K562 (cell line): ENCODE results near the gene SMARCB1. TPM values are rescaled to one million over a fixed set of nuclear protein-coding genes. Genes with fewer than 3 reads are reported as not detected.

ENCODE experiments used
- ATAC-seq: fragments of 200-7000 bp; cut with Tn5 transposase; 3 replicates; pipeline ENCODE4 v1.9.1; 2020; ENCODE audit warnings: moderate library complexity
- BruUV-seq: library from RNA; stranded (reverse); fragments of 400-500 nt; replicated peaks from 2 replicates; lab custom pipeline; 2021; lab: Mats Ljungman, UMichigan
- CTCF ChIA-PET: fragments of 300-600 bp; formaldehyde crosslinking; extraction: SDS; loops from one replicate; lab custom pipeline; 2021; ENCODE audit warnings: low intra/inter-chr PET ratio; lab: Yijun Ruan, JAX
- POLR2A ChIA-PET: fragments of 300-600, 350-650 bp; sonication (Branson Sonifier 250); formaldehyde crosslinking; extraction: SDS; loops from one replicate; lab custom pipeline; 2021; ENCODE audit warnings: antibody characterized with exemption, inconsistent platforms; lab: Yijun Ruan, JAX
- DNase-seq, 4 experiments: peaks; one replicate each; pipeline versions ENCODE4 v3.0.0 to v3.0.0-alpha.2; 2011 to 2018; ENCODE audit warnings: low spot score in 3 of 4, mixed read lengths in 3 of 4; ENCODE audit errors: extremely low read depth in 1 of 4
- FAIRE-seq: peaks from 2 replicates; lab custom pipeline; 2011; peaks lifted over from hg19 to GRCh38; lab: Jason Lieb, UNC
- H2AFZ ChIP-seq: 2 replicates; pipeline ENCODE4 v1.6.0; 2011; ENCODE audit warnings: low read depth, low read length, control low read depth, inconsistent platforms
- H3K27ac ChIP-seq: fragments of 200-600 bp; 3 replicates; pipeline ENCODE4 v1.8.0; 2011; ENCODE audit warnings: low read depth, mild to moderate bottlenecking, control low read depth, inconsistent platforms, low read length, moderate library complexity, mixed read lengths; ENCODE audit errors: extremely low read depth
- H3K27me3 ChIP-seq, 2 experiments: fragments of 300-600 bp in 1 of 2; 2 replicates in 1 of 2; 3 replicates in 1 of 2; pipeline versions ENCODE4 v1.6.0 to v1.8.0; 2011; ENCODE audit warnings: inconsistent platforms in 2 of 2, low read length in 2 of 2, mild to moderate bottlenecking in 1 of 2, mixed read lengths in 1 of 2, moderate library complexity in 1 of 2; ENCODE audit not compliant: control insufficient read depth in 2 of 2, insufficient read depth in 2 of 2
- H3K36me3 ChIP-seq: fragments of 300-600 bp; 3 replicates; pipeline ENCODE4 v1.8.0; 2011; ENCODE audit warnings: mild to moderate bottlenecking, low read length, inconsistent platforms; ENCODE audit not compliant: control insufficient read depth, insufficient read depth
- H3K4me1 ChIP-seq, 2 experiments: fragments of 200-600 bp in 1 of 2; replicated peaks in 1 of 2; 2 replicates in 1 of 2; 3 replicates in 1 of 2; pipeline versions ENCODE4 v1.5.1 to v1.8.0; 2011; ENCODE audit warnings: inconsistent platforms in 2 of 2, low read length in 2 of 2, mild to moderate bottlenecking in 1 of 2, mixed read lengths in 1 of 2, moderate library complexity in 1 of 2; ENCODE audit not compliant: control insufficient read depth in 2 of 2, insufficient read depth in 2 of 2
- H3K4me2 ChIP-seq: 2 replicates; pipeline ENCODE4 v1.6.1; 2011; ENCODE audit warnings: low read length, control low read depth, inconsistent platforms, mixed read lengths; ENCODE audit not compliant: insufficient read depth
- H3K4me3 ChIP-seq: fragments of 200-600 bp; sonication (generic), shearing (Covaris generic); 2 replicates; pipeline ENCODE4 v1.5.1; 2016; ENCODE audit warnings: control low read depth, inconsistent platforms
- H3K79me2 ChIP-seq: fragments of 200-600 bp; 3 replicates; pipeline ENCODE4 v1.8.0; 2011; ENCODE audit warnings: low read length, inconsistent platforms; ENCODE audit not compliant: control insufficient read depth, insufficient read depth
- H3K9ac ChIP-seq, 2 experiments: 2 replicates each; pipeline versions ENCODE4 v1.6.0 to v1.6.1; 2011; ENCODE audit warnings: low read depth in 2 of 2, low read length in 2 of 2, control low read depth in 1 of 2, inconsistent platforms in 1 of 2, mild to moderate bottlenecking in 1 of 2, mixed read lengths in 1 of 2; ENCODE audit not compliant: insufficient read depth in 1 of 2
- H3K9me1 ChIP-seq: one replicate; pipeline ENCODE4 v1.6.0; 2011; ENCODE audit warnings: inconsistent platforms, mild to moderate bottlenecking, low read length, moderate library complexity; ENCODE audit not compliant: control insufficient read depth, insufficient read depth
- H3K9me3 ChIP-seq: replicated peaks from 2 replicates; pipeline ENCODE4 v1.5.1; 2011; ENCODE audit warnings: low read depth, low read length, inconsistent platforms; ENCODE audit not compliant: control insufficient read depth, insufficient read depth
- H4K20me1 ChIP-seq: replicated peaks from 2 replicates; pipeline ENCODE4 v1.6.1; 2011; ENCODE audit warnings: low read length, inconsistent platforms, mixed read lengths; ENCODE audit not compliant: control insufficient read depth, insufficient read depth
- ESRRA ChIP-seq: fragments of 450-650 bp; IDR thresholded peaks from 2 replicates; pipeline ENCODE4 v1.6.1; 2014; ENCODE audit warnings: low read depth, mild to moderate bottlenecking, moderate library complexity, borderline replicate concordance
- GATAD2B ChIP-seq: fragments of 450-650 bp; IDR thresholded peaks from 2 replicates; pipeline ENCODE4 v1.6.1; 2017; ENCODE audit warnings: mild to moderate bottlenecking, borderline replicate concordance
- LCOR ChIP-seq: sonication (generic); formaldehyde crosslinking; IDR thresholded peaks from 2 replicates; pipeline ENCODE4 v1.8.0; 2022; ENCODE audit warnings: mild to moderate bottlenecking, missing genetic modification reagents
- ZNF507 ChIP-seq: conservative IDR thresholded peaks from 2 replicates; pipeline ENCODE4 v1.6.1; 2017; ENCODE audit warnings: missing genetic modification characterization, missing compliant biosample characterization
- WGBS: fragments of 100-300 bp; shearing (Covaris generic); methylation state at CpG from one replicate; pipeline ENCODE4 v1.1.6; 2016; ENCODE audit warnings: low coverage, mixed read lengths; ENCODE audit not compliant: insufficient coverage; ENCODE audit errors: missing lambda C conversion rate; 5-methylcytosine and 5-hydroxymethylcytosine counted together
- in situ Hi-C: fragments of 300-500 bp; cut with MboI; formaldehyde crosslinking; loops from 4 replicates; pipeline ENCODE4 v1.15.0; 2018; ENCODE audit warnings: inconsistent platforms, mixed read lengths
- intact Hi-C: fragments of 100-400 bp; cut with micrococcal nuclease; formaldehyde crosslinking; loops from 2 replicates; pipeline ENCODE4 v1.14.2; 2022
- polyA plus RNA-seq, 8 experiments: library from polyadenylated mRNA; depleted of rRNA in 4 of 8; stranded (reverse) in 5 of 8; unstranded in 3 of 8; fragments of >200 nt; fragmentation: Nextera tagmentation in 2 of 8; fragmentation: Illumina TruSeq in 1 of 8; extraction: Ambion mirVana in 2 of 8; extraction: Trizol in 1 of 8; gene quantifications; 2 replicates each; pipeline versions ENCODE4 v1.2.1 to v1.2.3, GENCODE V29; 2011 to 2014; ENCODE audit warnings: inconsistent platforms in 1 of 8, missing spikeins in 1 of 8
- total RNA-seq, 7 experiments: library from RNA; depleted of rRNA in 6 of 7; stranded (reverse); fragments of >200 nt in 6 of 7; fragmentation: Illumina TruSeq in 2 of 7; extraction: Trizol in 2 of 7; gene quantifications; 2 replicates each; pipeline versions ENCODE4 v1.2.1 to v1.2.3, GENCODE V29; 2011 to 2021; ENCODE audit warnings: low replicate concordance in 1 of 7
- TF ChIP-seq, protein P1 (sequence below): fragments of 250-450 bp; sonication (Bioruptor Pico); IDR thresholded peaks from 2 replicates; pipeline ENCODE4 v1.5.0; 2022; ENCODE audit warnings: mild to moderate bottlenecking

SMARCB1 gene
- total and polyA plus RNA-seq, 9 of the 15 experiments (the other 6 are each of a cell fraction or from before 2014, with no cell fraction given) = 1.2 to 113 (median 65.4) TPM

GRCh38 chr22:23831261-23831660 is 44.5 kb downstream of the SMARCB1 start:
- no peak for TF ChIP-seq GATAD2B
- no peak for TF ChIP-seq ESRRA
- no peak for TF ChIP-seq LCOR (CRISPR knock-in tag)
- TF ChIP-seq ZNF507 (tag) = no peak
- TF ChIP-seq, protein P1, sequence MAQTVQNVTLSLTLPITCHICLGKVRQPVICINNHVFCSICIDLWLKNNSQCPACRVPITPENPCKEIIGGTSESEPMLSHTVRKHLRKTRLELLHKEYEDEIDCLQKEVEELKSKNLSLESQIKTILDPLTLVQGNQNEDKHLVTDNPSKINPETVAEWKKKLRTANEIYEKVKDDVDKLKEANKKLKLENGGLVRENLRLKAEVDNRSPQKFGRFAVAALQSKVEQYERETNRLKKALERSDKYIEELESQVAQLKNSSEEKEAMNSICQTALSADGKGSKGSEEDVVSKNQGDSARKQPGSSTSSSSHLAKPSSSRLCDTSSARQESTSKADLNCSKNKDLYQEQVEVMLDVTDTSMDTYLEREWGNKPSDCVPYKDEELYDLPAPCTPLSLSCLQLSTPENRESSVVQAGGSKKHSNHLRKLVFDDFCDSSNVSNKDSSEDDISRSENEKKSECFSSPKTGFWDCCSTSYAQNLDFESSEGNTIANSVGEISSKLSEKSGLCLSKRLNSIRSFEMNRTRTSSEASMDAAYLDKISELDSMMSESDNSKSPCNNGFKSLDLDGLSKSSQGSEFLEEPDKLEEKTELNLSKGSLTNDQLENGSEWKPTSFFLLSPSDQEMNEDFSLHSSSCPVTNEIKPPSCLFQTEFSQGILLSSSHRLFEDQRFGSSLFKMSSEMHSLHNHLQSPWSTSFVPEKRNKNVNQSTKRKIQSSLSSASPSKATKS (CRISPR knock-in tag) = no peak
- CTCF ChIA-PET = no interaction called here
- WGBS = 81% methylated on average over 8 of the region's 8 CpGs
- H3K9ac ChIP-seq = no peak overlapping the region; a peak in 1 of 4 replicates
- no peaks in the 10 kb centered on the region for H3K9me1 ChIP-seq
- H3K27ac ChIP-seq = no peak overlapping the region
- POLR2A ChIA-PET = interaction anchor here (0.6 kb wide), 1 partner anchor 1131 kb away, joined by 3 read pairs; no protein-coding TSS in a partner anchor
- in situ Hi-C loops (no loop called here), intact Hi-C loops (no loop called here)
- no peaks in the 10 kb centered on the region; the same call in 1 of the 2 replicates for H4K20me1 ChIP-seq
- no peak for ATAC-seq
- H3K36me3 ChIP-seq = peaks cover 62% of the 10 kb centered on the region; the same call in 2 of the 3 replicates
- H3K27me3 ChIP-seq = no peaks in the 10 kb centered on the region
- H3K4me1 ChIP-seq = peaks cover 0 to 12% of the 10 kb centered on the region in 2 experiments; a peak in 2 of 5 replicates
- H3K9me3 ChIP-seq = no peaks in the 10 kb centered on the region
- no peak overlapping the region for H3K4me3 ChIP-seq
- H2AFZ ChIP-seq = no peak overlapping the region
- no TSS peak for BruUV-seq
- DNase-seq = no peak
- FAIRE-seq = no peak
- H3K79me2 ChIP-seq = no peaks in the 10 kb centered on the region
- no peak overlapping the region for H3K4me2 ChIP-seq
